Subcutaneous adipose tissue (tissue), 4 donors: ENCODE results near the gene SLC43A3. TPM values are rescaled to one million over a fixed set of nuclear protein-coding genes. Genes with fewer than 3 reads are reported as not detected.

Experiments used
- total RNA-seq, 4 donors: library from RNA; depleted of rRNA; stranded (reverse); fragments of >200 nt; gene quantifications; one replicate each; pipeline ENCODE4 v1.1.0, GENCODE V29; 2016
- TF ChIP-seq, protein P1 (sequence below): fragments of 450-650 bp; IDR thresholded peaks from one replicate; pipeline ENCODE4 v1.5.1; 2016; ENCODE audit warnings: low read depth, mild to moderate bottlenecking, control low read depth, antibody characterized with exemption, moderate library complexity

Gene SLC43A3
- total RNA-seq, 4 donors from 2014 or later = 50.1 to 108 (median 80.2) TPM

DNA sequence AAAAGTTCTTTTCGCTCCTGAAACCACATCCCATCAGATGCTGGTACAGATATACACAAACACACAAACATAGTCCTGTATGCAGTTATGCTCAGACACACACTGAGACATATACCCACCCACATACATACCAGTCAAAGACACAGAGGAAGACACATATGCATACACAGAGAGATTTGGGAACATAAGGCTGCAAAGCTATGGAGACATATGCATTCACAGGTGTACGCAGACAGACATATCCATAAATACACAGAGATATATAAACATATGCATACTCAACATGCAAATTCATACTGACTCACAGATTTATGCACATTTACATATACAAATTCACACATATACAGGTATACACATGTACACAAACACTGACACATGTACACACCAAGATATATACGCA is 52.0 kb downstream of the SLC43A3 start:
- TF ChIP-seq, protein P1, sequence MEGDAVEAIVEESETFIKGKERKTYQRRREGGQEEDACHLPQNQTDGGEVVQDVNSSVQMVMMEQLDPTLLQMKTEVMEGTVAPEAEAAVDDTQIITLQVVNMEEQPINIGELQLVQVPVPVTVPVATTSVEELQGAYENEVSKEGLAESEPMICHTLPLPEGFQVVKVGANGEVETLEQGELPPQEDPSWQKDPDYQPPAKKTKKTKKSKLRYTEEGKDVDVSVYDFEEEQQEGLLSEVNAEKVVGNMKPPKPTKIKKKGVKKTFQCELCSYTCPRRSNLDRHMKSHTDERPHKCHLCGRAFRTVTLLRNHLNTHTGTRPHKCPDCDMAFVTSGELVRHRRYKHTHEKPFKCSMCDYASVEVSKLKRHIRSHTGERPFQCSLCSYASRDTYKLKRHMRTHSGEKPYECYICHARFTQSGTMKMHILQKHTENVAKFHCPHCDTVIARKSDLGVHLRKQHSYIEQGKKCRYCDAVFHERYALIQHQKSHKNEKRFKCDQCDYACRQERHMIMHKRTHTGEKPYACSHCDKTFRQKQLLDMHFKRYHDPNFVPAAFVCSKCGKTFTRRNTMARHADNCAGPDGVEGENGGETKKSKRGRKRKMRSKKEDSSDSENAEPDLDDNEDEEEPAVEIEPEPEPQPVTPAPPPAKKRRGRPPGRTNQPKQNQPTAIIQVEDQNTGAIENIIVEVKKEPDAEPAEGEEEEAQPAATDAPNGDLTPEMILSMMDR = no peak

DNA sequence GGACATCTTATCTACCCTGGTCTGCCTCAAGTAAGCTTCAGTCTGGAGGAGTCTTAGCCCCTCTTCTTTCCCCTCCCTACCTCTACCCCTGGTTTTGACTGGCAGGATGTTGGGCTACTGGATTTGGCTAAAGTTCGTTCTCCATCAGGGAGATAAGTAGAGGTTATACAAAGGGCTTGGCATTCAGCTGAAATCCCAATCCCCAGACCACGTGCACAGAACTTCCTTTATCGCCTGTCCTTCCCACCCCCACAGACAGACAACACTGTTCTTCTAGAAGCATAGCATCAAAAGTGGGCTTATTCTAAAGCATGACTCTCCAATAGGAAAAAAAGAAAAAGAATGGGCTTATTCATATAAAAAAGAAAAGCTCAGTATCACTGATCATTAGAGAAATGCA is 53.8 kb downstream of the SLC43A3 start:
- TF ChIP-seq, protein P1 = no peak

GRCh38 chr11:57370941-57371340 is 56.0 kb downstream of the SLC43A3 start:
- TF ChIP-seq, protein P1 = no peak

- TF ChIP-seq, protein P1 = no peak
Measured at GRCh38 chr11:57370251-57370650, 56.7 kb downstream of the SLC43A3 start.

GRCh38 chr11:57368845-57369232 is 58.1 kb downstream of the SLC43A3 start:
- TF ChIP-seq, protein P1 = no peak

GRCh38 chr11:57368106-57368844 is 58.6 kb downstream of the SLC43A3 start:
- TF ChIP-seq, protein P1 = no peak

- TF ChIP-seq, protein P1 = no peak
Measured at GRCh38 chr11:57364851-57365660, 61.9 kb downstream of the SLC43A3 start.
